Measurements from ENCODE around the gene PTPRG.

- no peak for TF ChIP-seq ZNF768 (CRISPR knock-in tag; IDR thresholded peaks at IDR 0.05)
- no peak for TF ChIP-seq ZNF784 (CRISPR knock-in tag; IDR thresholded peaks at IDR 0.05; ENCODE audit: borderline replicate concordance)
- no peak for TF ChIP-seq RCOR2 (CRISPR knock-in tag; IDR thresholded peaks at IDR 0.05)
- no peak for TF ChIP-seq TAF1 (CRISPR knock-in tag; IDR thresholded peaks at IDR 0.05)
- no peak for TF ChIP-seq KDM2A (CRISPR knock-in tag; IDR thresholded peaks at IDR 0.05; ENCODE audit: borderline replicate concordance, low read depth)
- TF ChIP-seq, protein P1, sequence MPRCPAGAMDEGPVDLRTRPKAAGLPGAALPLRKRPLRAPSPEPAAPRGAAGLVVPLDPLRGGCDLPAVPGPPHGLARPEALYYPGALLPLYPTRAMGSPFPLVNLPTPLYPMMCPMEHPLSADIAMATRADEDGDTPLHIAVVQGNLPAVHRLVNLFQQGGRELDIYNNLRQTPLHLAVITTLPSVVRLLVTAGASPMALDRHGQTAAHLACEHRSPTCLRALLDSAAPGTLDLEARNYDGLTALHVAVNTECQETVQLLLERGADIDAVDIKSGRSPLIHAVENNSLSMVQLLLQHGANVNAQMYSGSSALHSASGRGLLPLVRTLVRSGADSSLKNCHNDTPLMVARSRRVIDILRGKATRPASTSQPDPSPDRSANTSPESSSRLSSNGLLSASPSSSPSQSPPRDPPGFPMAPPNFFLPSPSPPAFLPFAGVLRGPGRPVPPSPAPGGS (CRISPR knock-in tag; IDR thresholded peaks at IDR 0.05), result no peak
- no peak for TF ChIP-seq CTCF (CRISPR knock-in tag; IDR thresholded peaks at IDR 0.05)
- TF ChIP-seq HOXA7 (CRISPR knock-in tag; IDR thresholded peaks at IDR 0.05), result no peak
- TF ChIP-seq IKZF1 (IDR thresholded peaks at IDR 0.05), result no peak
Measured at GRCh38 chr3:62103531-62103930, 542.2 kb downstream of the PTPRG start.

Measured in HepG2 (cell line).